MG63 (cell line): ENCODE data around the gene LINGO1. TPM values are rescaled to one million over a fixed set of nuclear protein-coding genes. Genes with fewer than 3 reads are reported as not detected.

Source experiments
- DNase-seq: peaks from one replicate; pipeline ENCODE4 v3.0.0-alpha.2; 2020
- H3K27me3 ChIP-seq: fragments of 250-450 bp; sonication (Bioruptor Pico); 2 replicates; pipeline ENCODE4 v1.5.1; 2020; ENCODE audit warnings: mild to moderate bottlenecking, moderate library complexity
- H3K36me3 ChIP-seq: fragments of 250-450 bp; sonication (Bioruptor Pico); 2 replicates; pipeline ENCODE4 v1.5.1; 2020; ENCODE audit warnings: mild to moderate bottlenecking, moderate library complexity
- H3K4me3 ChIP-seq: fragments of 250-450 bp; sonication (Bioruptor Pico); 2 replicates; pipeline ENCODE4 v1.5.1; 2020; ENCODE audit warnings: mild to moderate bottlenecking, moderate library complexity
- H3K9me3 ChIP-seq: fragments of 250-450 bp; sonication (Bioruptor Pico); 2 replicates; pipeline ENCODE4 v1.5.1; 2020; ENCODE audit warnings: mild to moderate bottlenecking, moderate library complexity
- total RNA-seq: library from RNA; depleted of rRNA; stranded (reverse); fragments of >200 nt; shearing (Covaris generic); gene quantifications from 2 replicates; pipeline ENCODE4 v1.2.3, GENCODE V29; 2014; ENCODE audit warnings: low replicate concordance

The LINGO1 gene
- total RNA-seq, 1 experiment from 2014 or later: not detected

DNA sequence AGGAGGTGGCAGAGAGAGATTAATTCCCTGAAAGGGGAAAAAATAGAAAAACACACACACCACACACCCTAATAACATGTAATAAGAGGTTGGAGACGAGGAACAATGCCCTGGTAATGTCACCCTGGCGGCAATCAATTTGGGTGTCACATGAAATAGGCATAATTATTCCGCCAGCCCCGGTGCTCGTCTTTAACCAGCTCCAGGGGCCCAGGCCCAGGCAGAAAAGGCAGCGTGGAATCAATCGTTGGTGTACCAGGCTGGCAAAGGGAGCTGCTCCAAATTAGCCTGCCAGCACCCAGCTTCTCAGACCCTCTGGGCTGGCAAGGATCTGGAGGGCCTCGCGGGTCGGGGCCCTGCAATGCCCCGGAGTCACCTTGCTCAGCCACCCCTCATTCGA, 5.6 kb downstream of the LINGO1 start:
- Histone ChIP-seq H3K4me3 (no peak overlapping the region), H3K27me3 (peaks cover 5% of the 10 kb centered on the region; the same call in 1 of the 2 replicates)
- DNase-seq: no peak

DNA sequence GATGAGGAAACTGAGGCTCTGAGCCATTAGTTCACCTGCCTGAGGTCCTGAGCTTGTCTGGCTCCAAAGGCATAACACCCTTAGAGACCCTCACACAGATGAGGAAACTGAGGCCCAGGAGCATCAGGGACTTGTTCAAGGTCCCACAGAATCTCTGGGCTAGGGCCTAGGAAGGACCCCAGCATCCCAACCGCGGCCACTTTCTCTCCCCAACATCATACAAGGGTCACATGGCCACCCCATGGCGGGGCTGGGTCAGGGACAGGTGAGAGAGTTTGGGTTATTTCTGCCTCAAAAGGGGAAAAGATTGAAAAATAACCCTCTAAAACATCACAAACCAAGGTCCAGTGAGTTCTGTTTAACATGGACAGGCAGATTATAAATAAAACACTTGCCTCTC, 6.7 kb downstream of the LINGO1 start:
- H3K36me3 ChIP-seq: no peaks in the 10 kb centered on the region
- H3K9me3 ChIP-seq: no peaks in the 10 kb centered on the region
- H3K4me3 ChIP-seq: no peak overlapping the region
- no peak for DNase-seq
- no peaks in the 10 kb centered on the region for H3K27me3 ChIP-seq

More for the DNA sequence above, 5.6 kb downstream of the LINGO1 start:
- Histone ChIP-seq H3K9me3 (no peaks in the 10 kb centered on the region), H3K36me3 (no peaks in the 10 kb centered on the region)

DNA sequence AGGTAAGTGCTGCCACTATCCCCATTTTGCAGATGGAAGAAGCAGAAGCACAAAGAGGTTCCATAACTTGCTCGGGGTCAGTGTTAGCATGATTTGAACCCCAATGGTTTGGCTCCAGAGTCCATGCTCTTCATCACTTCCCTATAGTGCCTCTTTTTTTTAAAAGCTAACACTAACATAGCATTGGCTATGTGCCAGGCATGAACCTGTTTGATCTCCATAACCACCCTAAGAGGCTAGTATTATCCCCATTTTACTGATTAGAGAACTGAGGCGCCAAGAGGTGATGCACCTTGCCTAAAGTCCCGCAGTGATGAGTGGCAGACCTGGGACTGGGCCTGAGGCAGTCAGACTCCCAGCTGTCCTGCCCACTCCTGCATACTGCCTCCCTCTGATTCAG, 7.3 kb downstream of the LINGO1 start:
- DNase-seq: no peak
- no peaks in the 10 kb centered on the region for H3K27me3 ChIP-seq
- H3K4me3 ChIP-seq: no peak overlapping the region
- H3K9me3 ChIP-seq: no peaks in the 10 kb centered on the region
- no peaks in the 10 kb centered on the region for H3K36me3 ChIP-seq

DNA sequence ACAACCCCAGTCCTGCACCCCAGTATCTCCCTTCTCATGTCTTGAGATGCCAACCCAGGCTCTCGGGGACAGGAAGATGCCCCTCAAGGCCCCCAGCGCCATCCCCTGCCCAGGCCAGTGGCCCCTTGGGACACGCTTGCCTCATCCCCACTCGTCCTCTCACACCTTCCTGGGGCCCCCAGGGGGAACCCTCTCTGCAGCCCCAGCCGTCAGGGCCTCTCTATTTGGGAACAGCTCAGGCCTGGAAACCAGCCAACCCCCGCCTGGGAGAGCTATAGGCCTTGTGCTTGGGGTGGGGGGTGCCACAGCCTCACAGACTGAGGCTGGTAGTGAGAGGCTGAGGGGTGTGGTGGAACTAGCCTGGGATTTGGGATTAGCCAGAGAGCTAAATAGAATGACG, 7.8 kb downstream of the LINGO1 start:
- H3K4me3 ChIP-seq: no peak overlapping the region
- no peak for DNase-seq
- H3K27me3 ChIP-seq: no peaks in the 10 kb centered on the region
- no peaks in the 10 kb centered on the region for H3K36me3 ChIP-seq
- H3K9me3 ChIP-seq: no peaks in the 10 kb centered on the region

DNA sequence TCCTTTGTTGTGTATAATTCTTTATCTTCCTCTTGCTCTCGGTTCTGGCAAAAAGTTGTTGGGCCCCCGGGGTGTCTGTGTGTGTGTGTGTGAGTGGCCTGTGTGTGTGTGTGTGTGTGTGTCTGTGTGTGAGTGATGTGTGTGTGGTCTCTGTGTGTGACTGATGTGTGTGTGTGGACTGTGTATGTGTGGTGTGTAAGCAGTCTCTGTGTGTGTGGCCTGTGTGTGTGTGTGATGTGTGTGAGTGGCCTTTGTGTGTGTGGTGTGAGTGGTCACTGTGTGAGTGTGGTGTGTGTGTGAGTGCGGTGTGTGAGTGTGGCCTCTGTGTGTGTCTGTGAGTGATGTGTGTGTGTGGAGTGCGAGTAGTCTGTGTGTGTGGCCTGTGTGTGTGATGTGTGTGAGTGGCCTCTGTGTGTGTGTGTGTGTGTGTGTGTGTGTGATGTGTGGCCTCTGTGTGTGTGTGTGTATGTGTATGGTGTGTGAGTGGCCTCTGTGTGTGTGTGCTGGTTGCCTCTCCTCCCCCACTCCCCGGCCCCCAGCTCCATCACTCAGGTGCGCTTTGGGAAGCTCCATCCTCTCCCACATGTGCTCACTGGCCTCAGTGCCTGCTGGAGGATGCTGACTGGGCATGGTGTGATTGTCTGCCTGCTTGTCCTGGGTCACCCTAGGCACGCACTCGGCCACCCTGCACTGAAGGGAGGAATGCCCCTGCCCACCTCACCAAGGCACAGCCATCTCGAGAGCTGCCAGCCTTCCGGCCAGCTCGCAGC, 8.8 kb downstream of the LINGO1 start:
- no peak for DNase-seq
- H3K27me3 ChIP-seq: no peaks in the 10 kb centered on the region

DNA sequence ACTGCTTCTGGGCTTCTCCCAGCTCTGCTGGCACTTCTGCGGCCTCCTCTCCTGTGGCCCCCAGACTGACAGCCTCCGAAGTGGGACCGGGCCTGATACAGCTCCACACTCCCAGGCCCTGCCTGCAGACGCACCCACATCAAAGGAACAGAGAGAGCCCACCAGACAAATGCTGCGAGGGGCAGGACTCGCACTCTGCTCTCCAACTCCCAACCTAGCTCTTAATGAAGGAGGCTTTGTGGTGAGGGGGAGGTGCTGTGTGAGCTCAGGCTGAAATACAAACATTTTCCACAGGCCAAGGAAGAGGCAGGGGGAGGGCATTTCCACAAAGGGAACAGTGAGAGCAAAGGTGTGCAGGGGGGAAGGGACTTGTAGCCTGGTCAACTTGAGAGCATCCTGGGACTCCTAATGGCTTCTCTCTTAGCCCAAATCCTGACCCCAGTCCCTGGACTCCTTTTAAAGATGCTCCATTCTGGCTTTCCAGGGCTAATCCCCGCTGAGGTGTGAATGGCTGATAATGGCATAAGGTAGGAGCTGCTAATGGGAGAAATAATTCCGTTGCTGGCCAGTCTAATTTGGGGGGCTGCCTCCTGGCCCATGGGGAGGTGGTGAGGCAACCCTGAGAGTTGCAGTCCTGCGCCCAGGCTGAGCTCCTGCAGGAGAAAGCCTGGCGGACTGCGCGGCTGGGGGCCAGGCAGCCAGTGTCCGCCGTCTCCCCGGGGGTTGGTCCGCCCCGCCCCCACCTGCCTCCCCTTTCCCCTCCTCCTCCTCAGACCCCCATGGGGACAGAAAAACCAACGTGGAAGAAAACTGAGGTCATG, 9.6 kb downstream of the LINGO1 start:
- H3K36me3 ChIP-seq: no peaks in the 10 kb centered on the region
- H3K27me3 ChIP-seq: no peaks in the 10 kb centered on the region
- no peak for DNase-seq
- H3K4me3 ChIP-seq: no peak overlapping the region
- no peaks in the 10 kb centered on the region for H3K9me3 ChIP-seq

More for the DNA sequence above, 8.8 kb downstream of the LINGO1 start:
- Histone ChIP-seq H3K9me3 (no peaks in the 10 kb centered on the region), H3K4me3 (no peak overlapping the region), H3K36me3 (no peaks in the 10 kb centered on the region)

DNA sequence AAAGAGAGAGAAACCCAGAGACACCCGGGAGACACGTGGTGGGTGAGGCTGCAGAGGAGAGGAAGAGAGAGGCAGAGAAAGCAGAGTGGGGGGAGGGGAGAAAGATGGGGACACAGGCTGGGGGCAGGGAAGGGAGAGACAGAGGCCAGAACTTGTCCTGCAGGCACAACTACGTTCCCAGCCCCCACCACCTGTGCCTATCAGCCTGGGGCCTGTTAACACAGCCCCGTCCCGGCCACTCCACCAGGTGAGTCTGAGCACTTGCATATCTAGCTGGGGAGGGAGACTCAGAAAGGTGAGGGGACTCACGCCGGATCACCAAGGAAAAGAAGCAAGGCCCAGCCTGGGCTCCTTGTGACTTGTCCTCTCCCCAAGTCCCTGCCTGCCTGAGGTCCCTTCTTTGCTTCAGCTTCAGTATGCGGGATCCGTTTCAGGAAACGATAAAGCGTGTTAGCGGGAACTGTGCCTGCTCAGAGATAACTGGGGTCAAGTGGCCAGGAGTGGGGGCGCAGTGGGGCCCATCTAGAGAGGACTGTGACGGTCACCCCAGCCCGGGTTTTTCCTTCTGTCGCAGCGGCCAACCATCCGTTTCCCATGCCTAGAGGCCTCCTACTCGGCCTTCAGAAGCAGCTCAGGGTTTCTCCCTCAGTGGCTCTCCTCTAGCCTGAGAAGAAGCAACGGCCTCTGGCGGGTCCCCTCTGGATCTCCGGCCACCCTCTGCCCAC, 10.3 kb downstream of the LINGO1 start:
- Histone ChIP-seq H3K27me3 (no peaks in the 10 kb centered on the region), H3K4me3 (no peak overlapping the region), H3K36me3 (no peaks in the 10 kb centered on the region), H3K9me3 (no peaks in the 10 kb centered on the region)
- no peak for DNase-seq

DNA sequence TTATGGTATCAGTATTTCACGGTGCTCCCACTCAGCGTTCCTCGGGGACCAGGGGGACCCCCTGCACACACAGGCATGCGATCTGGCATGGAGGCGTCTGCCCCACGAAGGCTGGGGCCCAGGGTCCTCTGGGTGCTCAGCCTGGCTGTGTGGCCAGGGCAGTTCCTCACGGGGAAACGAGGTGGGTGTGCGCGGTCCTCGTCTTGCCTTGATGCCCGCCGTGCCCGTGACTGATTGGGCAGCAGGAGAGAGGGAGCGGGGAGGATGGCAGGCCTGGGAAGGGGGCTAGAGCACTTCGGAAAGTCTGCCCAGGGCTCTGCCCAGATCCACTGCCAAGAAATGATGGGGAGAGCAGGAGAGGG, 10.9 kb downstream of the LINGO1 start:
- no peaks in the 10 kb centered on the region for H3K9me3 ChIP-seq
- DNase-seq: no peak
- H3K36me3 ChIP-seq: no peaks in the 10 kb centered on the region
- no peak overlapping the region for H3K4me3 ChIP-seq
- no peaks in the 10 kb centered on the region for H3K27me3 ChIP-seq

DNA sequence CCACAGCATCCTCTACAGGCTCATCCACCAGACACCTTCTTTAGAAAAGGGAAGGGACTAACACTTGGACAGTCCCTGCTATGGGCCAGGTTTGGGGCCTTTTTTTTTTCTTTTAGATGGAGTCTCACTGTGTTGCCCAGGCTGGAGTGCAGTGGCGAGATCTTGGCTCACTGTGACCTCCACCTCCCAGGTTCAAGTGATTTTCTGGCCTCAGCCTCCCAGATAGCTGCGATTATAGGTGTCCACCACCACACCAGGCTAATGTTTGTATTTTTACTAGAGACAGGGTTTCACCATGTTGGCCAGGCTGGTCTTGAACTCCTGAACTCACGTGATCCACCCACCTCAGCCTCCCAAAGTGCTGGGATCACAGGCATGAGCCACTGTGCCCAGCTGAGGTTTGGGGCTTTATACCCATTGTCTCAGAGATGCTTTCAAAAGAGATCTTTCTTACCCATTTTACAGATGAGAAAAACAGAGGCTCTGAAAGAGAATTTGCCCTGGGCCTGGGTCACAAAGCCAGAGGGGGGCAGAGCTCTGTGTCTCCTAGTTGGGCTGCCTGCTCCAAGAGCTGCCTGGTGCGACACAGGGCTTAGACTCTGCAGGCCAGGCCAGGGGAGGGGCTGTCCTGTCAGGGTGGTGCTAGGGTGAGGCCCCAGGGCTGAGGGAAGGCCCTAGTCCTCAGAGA, 11.6 kb downstream of the LINGO1 start:
- H3K36me3 ChIP-seq: no peaks in the 10 kb centered on the region
- H3K4me3 ChIP-seq: no peak overlapping the region
- no peaks in the 10 kb centered on the region for H3K27me3 ChIP-seq
- H3K9me3 ChIP-seq: no peaks in the 10 kb centered on the region
- DNase-seq: no peak

DNA sequence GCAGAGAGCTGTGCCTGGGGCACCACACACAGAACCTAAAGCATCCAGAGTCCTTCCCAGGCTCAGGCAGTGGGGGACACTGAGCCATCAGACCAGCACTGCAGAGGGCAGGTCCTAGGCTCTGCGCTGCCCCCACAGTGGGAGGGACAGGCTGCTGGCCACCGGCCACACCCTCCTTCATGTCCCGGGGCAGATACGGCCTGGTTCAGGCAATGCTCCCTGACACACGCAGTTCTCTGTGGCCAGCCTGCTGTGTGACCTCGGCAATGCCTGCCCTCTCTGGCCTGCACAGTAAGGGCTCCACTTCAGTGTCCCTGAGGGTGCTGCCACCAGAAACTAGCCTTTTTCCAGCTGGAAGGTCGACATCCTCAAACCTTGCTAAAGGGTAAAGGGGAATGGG, 12.4 kb downstream of the LINGO1 start:
- Histone ChIP-seq H3K4me3 (no peak overlapping the region), H3K27me3 (no peaks in the 10 kb centered on the region), H3K36me3 (no peaks in the 10 kb centered on the region), H3K9me3 (no peaks in the 10 kb centered on the region)
- DNase-seq: no peak

DNA sequence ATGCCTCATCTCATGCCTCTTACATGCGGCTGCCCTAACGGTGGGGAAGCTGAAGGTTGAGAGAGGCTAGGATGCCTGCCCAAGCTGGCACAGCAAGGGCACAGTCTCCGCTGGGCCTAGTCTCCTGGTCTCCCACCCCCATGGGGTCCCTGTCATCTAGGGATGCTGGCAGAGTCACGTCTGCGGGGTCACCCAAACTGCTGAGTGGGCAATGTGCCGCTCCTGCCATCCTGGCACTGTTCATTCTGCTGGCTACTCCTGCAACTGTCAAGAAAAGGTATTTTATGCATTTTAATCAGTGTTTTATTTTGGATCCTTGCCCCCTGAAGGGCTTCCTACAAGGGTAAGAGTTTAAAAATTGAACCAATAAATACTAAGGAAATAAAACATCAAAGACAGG, 12.8 kb downstream of the LINGO1 start:
- Histone ChIP-seq H3K27me3 (no peaks in the 10 kb centered on the region), H3K9me3 (no peaks in the 10 kb centered on the region), H3K36me3 (no peaks in the 10 kb centered on the region), H3K4me3 (no peak overlapping the region)
- no peak for DNase-seq

DNA sequence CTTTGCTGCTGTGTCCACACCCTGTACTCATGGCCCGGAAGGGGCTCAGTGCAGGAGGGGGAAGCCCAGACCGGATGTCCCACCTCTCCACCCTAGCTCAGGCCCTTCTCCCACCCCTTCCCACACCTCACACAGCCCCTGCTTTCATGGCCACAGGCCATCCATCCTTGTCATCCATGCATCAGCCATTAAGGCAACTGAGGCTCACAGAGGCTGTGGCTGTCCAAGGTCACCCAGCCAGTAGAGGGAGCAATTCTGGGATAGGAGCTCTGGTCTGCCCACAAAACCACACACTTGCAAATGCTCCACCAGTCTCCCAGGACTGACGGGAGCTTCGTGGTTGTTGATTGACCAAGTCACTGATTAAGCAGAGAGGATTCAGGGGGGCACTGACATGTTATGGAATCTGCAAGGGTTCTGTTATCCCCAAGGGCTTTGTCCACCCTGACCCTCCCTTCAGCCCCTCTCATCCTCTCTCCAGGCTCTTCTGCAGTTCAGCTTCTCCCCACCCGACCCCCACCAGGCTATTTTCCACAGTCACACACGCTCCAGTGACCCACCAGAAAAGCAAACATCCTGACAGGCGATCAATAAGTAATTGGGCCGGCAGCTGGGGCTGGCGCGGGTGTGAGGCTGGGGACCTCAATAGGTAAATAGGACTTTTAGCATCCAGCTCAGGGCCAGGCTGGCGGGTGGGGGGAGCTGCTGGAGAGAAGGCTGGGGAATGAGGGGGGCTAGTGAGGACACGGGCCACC, 15.1 kb downstream of the LINGO1 start:
- H3K4me3 ChIP-seq: no peak overlapping the region
- DNase-seq: no peak
- H3K36me3 ChIP-seq: no peaks in the 10 kb centered on the region
- H3K9me3 ChIP-seq: no peaks in the 10 kb centered on the region
- no peaks in the 10 kb centered on the region for H3K27me3 ChIP-seq

DNA sequence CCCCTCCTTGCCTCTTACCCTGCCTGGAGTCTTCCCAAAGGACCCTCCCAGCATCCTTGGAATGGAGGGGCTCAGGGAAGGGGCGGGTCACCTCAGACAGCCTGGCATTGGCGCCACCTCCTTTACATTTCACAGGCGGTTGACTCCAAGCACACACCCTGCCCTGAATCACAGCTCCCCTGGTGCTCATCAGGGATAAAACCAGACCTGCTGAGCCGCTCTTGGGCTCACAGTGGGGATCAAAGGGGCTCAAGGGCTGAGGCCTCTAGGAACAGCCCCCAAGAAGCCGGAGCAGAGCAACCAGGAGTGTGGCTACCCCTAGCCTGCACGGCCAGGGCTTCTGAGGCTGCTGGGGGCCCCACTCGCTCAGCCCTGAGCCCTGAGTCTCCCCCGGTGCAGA, 16.6 kb downstream of the LINGO1 start:
- Histone ChIP-seq H3K27me3 (no peaks in the 10 kb centered on the region), H3K4me3 (no peak overlapping the region), H3K9me3 (no peaks in the 10 kb centered on the region), H3K36me3 (no peaks in the 10 kb centered on the region)
- DNase-seq: no peak

DNA sequence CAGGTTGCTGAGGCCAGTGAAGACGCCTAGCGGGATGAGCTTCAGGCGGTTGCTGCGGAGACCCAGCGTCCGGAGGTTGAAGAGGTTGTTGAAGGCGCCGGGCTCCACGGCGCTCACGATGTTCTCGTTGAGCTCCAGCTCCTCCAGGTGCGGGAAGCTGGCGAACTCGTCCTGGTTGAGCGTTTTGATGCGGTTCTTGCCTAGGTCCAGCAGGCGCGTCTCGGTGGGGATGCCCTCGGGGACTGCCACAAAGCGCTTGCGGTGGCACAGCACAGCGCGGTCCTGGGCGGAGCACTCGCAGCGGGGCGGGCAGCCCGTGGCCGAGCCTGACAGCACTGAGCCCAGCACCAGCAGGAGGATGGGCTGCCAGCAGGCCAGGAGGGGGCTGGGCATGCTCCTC, 17.2 kb downstream of the LINGO1 start:
- DNase-seq: no peak
- Histone ChIP-seq H3K4me3 (no peak overlapping the region), H3K27me3 (no peaks in the 10 kb centered on the region), H3K9me3 (no peaks in the 10 kb centered on the region), H3K36me3 (no peaks in the 10 kb centered on the region)

DNA sequence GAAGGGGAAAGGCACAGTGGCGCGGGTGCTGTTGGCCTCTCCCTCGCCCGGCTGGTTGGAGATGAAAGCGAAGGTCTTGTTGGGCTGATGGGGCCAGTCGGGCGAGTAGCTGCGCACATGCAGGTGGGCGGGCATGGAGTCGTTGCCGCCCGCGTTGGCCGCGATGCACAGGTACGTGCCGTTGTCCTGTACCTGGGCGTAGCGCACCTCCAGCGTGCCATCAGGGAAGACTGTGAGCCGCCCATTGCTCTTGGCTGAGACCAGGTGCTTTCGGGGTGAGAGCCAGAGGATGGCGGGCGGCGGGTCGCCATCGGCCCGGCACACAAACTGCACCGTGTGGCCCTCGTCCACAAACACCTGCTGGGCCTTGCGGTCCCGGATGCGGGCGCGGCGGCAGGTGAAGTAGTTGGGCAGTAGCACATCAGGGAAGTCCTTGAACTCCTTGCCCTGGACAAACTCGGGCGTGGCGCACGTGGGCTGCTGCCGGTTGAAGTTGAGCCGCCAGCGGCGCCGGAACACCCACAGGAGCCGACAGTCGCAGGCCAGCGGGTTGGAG, 18.4 kb downstream of the LINGO1 start:
- H3K9me3 ChIP-seq: no peaks in the 10 kb centered on the region
- H3K36me3 ChIP-seq: no peaks in the 10 kb centered on the region
- DNase-seq: no peak
- no peaks in the 10 kb centered on the region for H3K27me3 ChIP-seq
- no peak overlapping the region for H3K4me3 ChIP-seq

DNA sequence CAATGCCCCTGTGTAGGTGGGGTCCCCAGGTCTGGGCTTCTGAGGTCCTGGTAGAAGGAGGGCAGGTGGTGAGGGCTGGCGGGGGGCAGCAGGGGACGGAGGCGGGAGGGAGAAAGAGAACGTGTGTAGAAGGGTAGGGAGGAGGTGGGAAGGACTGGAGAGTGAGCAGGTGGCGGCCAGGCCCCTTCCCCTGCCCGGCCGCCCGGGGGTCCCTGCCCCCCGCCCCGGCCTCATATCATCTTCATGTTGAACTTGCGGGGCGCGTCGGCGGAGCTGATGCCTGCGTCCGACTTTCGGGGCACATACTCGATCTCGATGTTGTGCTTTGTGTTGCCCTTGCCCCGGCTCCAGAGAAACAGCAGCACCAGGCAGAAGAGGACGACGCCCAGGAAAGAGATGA, 18.9 kb downstream of the LINGO1 start:
- no peaks in the 10 kb centered on the region for H3K9me3 ChIP-seq
- H3K4me3 ChIP-seq: no peak overlapping the region
- H3K27me3 ChIP-seq: no peaks in the 10 kb centered on the region
- H3K36me3 ChIP-seq: no peaks in the 10 kb centered on the region
- no peak for DNase-seq
